Measurements from ENCODE around the gene ENTPD8. TPM values are rescaled to one million over a fixed set of nuclear protein-coding genes. Genes with fewer than 3 reads are reported as not detected.

The ENTPD8 gene
- total and polyA plus RNA-seq, 2 of the 13 experiments (the other 11 are each of a cell fraction or from before 2014, with no cell fraction given) = 0.26 to 0.44 TPM

GRCh38 chr9:137445275-137445807 is 4.2 kb upstream of the ENTPD8 start (continued):
- TF ChIP-seq SOX6 (IDR thresholded peaks at IDR 0.05) (no peak), SOX6 (CRISPR knock-in tag; IDR thresholded peaks at IDR 0.05) (peak; percentile 16; the same call in 1 of the 2 replicates), ZNF580 (CRISPR knock-in tag; IDR thresholded peaks at IDR 0.05; ENCODE audit: borderline replicate concordance, low read depth) (0 out of 2 replicates have a peak, but pooled peaks have one; percentile 25), TSC22D2 (CRISPR knock-in tag; IDR thresholded peaks at IDR 0.05; ENCODE audit: borderline replicate concordance) (peak; percentile 13; the same call in 1 of the 2 replicates), ZNF816 (CRISPR knock-in tag; IDR thresholded peaks at IDR 0.05; ENCODE audit: borderline replicate concordance) (0 out of 2 replicates have a peak, but pooled peaks have one; percentile 17), ZNF362 (CRISPR knock-in tag; IDR thresholded peaks at IDR 0.05; ENCODE audit: borderline replicate concordance) (peak; percentile 85), ZBTB42 (CRISPR knock-in tag; IDR thresholded peaks at IDR 0.05) (no peak), ZNF639 (CRISPR knock-in tag; conservative IDR thresholded peaks at IDR 0.05) (no peak), GATAD2A (CRISPR knock-in tag; IDR thresholded peaks at IDR 0.05) (0 out of 2 replicates have a peak, but pooled peaks have one; percentile 14), HOXA3 (CRISPR knock-in tag; IDR thresholded peaks at IDR 0.05) (0 out of 2 replicates have a peak, but pooled peaks have one; percentile 19), HMGXB4 (CRISPR knock-in tag; IDR thresholded peaks at IDR 0.05; ENCODE audit: borderline replicate concordance in 1 of 2, low read depth in 1 of 2) (peak; percentile 29 to 50; a peak in 1 of 4 replicates), SP4 (CRISPR knock-in tag; IDR thresholded peaks at IDR 0.05) (0 out of 2 replicates have a peak, but pooled peaks have one; percentile 16), ZBTB10 (CRISPR knock-in tag; IDR thresholded peaks at IDR 0.05; ENCODE audit: borderline replicate concordance) (peak; percentile 90; the same call in 1 of the 2 replicates), IRF9 (CRISPR knock-in tag; IDR thresholded peaks at IDR 0.05; ENCODE audit: borderline replicate concordance) (no peak), RAD21 (CRISPR knock-in tag; IDR thresholded peaks at IDR 0.05) (peak; percentile 47; the same call in 1 of the 2 replicates), SAP130 (CRISPR knock-in tag; IDR thresholded peaks at IDR 0.05; ENCODE audit: low read depth) (peak; percentile 31), KAT8 (CRISPR knock-in tag; IDR thresholded peaks at IDR 0.05) (0 out of 2 replicates have a peak, but pooled peaks have one; percentile 13), KDM1A (CRISPR knock-in tag; IDR thresholded peaks at IDR 0.05) (no peak), FOSL2 (CRISPR knock-in tag; IDR thresholded peaks at IDR 0.05) (peak; percentile 71)
